K562 (cell line): ENCODE measurements around the gene BFSP1.

ENCODE experiments used
- BCLAF1 ChIP-seq, 2 experiments: fragments of 450-650 bp in 1 of 2; IDR thresholded peaks; 2 replicates each; pipeline ENCODE4 v1.6.1; 2011 to 2017; ENCODE audit warnings: low read depth in 2 of 2, antibody characterized with exemption in 1 of 2, borderline replicate concordance in 1 of 2, low read length in 1 of 2, mild to moderate bottlenecking in 1 of 2, mixed read lengths in 1 of 2; ENCODE audit not compliant: control insufficient read depth in 1 of 2
- BHLHE40 ChIP-seq: IDR thresholded peaks from 2 replicates; pipeline ENCODE4 v1.6.1; 2011; ENCODE audit warnings: low read length, improper control_type of control experiment
- CEBPB ChIP-seq: fragments of 450-650 bp; IDR thresholded peaks from 2 replicates; pipeline ENCODE4 v1.6.1; 2016; ENCODE audit warnings: missing genetic modification characterization, missing compliant biosample characterization
- DPF2 ChIP-seq: fragments of 450-650 bp; IDR thresholded peaks from 2 replicates; pipeline ENCODE4 v1.6.1; 2016
- HINFP ChIP-seq: fragments of 450-650 bp; conservative IDR thresholded peaks from 2 replicates; pipeline ENCODE4 v1.6.1; 2016; ENCODE audit warnings: missing genetic modification characterization, low read depth, mild to moderate bottlenecking, control low read depth, missing compliant biosample characterization
- PYGO2 ChIP-seq: fragments of 450-650 bp; IDR thresholded peaks from 2 replicates; pipeline ENCODE4 v1.6.1; 2016; ENCODE audit warnings: mild to moderate bottlenecking, missing genetic modification characterization, moderate library complexity, missing compliant biosample characterization
- SP2 ChIP-seq: IDR thresholded peaks from 2 replicates; pipeline ENCODE4 v1.6.1; 2011; ENCODE audit warnings: mild to moderate bottlenecking, low read depth, low read length, moderate library complexity; ENCODE audit not compliant: poor library complexity, severe bottlenecking; ENCODE audit errors: extremely low read depth
- SPI1 ChIP-seq: IDR thresholded peaks from 2 replicates; pipeline ENCODE4 v1.6.1; 2011; ENCODE audit warnings: low read depth, low read length, control low read depth, borderline replicate concordance
- TEAD4 ChIP-seq, 2 experiments: sonication (generic) in 1 of 2; formaldehyde crosslinking in 1 of 2; IDR thresholded peaks; 2 replicates each; pipeline versions ENCODE4 v1.6.1 to v1.8.0; 2012 to 2022; ENCODE audit warnings: borderline replicate concordance in 1 of 2, inconsistent platforms in 1 of 2, low read length in 1 of 2, mild to moderate bottlenecking in 1 of 2, missing genetic modification reagents in 1 of 2

DNA sequence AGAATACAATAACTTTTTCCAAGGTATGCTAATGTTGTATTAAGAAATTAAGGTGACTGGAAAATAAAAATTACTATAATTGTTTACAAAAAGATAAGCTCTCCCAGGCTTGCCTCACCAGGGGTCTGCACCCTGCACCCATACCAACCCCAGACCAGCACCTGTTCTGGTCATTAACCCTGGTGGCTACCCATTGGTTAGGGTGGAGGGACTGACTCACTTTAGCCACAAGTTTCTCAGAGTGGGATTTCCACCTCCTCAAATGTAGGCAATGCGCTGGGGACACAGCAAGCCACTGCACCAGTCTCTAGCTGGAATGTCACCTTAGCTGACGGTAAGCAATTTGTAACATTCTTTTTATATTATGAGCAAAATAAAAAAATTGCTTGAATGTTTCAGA lies 83.1 kb downstream of the BFSP1 start:
- TF ChIP-seq CEBPB (tag) (no peak), HINFP (tag) (no peak), TEAD4 (IDR thresholded peaks at IDR 0.05; ENCODE audit: low read length) (no peak), TEAD4 (CRISPR knock-in tag; IDR thresholded peaks at IDR 0.05; ENCODE audit: borderline replicate concordance) (no peak), BHLHE40 (no peak), PYGO2 (tag) (no peak), SPI1 (no peak), SP2 (no peak), DPF2 (no peak), BCLAF1 (IDR thresholded peaks at IDR 0.05; ENCODE audit: borderline replicate concordance in 1 of 2, control insufficient read depth in 1 of 2, low read depth in 2 of 2, low read length in 1 of 2) (no peak)
